ENCODE measurements around the gene CEP164.
"Not testable (repeated sequence)": the region's sequence is repeated elsewhere in the genome, so short reads cannot be mapped to it uniquely, and the experiment has no call there.

CEP164 gene

DNA sequence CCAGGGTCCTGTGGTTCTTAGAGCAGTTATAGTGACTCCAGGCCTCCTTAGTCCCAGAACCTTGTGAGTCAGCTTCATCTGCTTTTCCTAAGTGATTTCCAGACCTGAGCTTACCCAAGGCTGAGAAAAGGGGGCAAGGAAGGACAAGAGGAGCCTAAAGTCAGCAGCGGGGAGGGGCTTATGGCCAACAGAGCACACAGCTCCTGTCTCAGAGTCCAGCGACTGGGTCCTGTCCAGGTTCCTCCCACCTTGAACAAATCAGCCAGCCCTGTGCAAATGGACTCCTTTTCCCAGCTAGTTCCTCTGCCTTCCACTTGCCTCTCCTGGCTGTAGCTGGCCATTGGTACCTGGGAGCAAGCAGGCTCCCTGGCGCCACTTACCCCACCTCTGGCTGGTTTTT, 22.5 kb upstream of the CEP164 start:
- DNase-seq (ENCODE audit: low read depth) = no peak

DNA sequence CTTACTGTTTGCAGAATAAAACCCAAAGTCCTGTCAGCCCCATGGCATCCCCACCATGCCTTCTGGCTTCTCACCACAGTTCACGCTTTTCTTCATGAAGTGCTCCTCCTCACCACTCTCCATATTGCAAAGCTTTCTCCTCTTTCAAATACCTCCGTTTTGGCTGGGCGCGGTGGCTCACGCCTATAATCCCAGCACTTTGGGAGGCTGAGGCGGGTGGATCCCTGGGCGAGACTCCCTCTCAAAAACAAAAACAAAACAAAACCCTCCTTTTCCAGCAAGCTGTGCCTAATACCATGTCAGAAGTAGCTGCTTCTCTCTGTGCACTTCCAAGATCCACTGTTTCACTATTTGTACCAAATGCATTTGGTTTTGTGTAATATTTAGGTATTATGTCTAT, 18.3 kb upstream of the CEP164 start:
- no peak for DNase-seq (ENCODE audit: low read depth)

DNA sequence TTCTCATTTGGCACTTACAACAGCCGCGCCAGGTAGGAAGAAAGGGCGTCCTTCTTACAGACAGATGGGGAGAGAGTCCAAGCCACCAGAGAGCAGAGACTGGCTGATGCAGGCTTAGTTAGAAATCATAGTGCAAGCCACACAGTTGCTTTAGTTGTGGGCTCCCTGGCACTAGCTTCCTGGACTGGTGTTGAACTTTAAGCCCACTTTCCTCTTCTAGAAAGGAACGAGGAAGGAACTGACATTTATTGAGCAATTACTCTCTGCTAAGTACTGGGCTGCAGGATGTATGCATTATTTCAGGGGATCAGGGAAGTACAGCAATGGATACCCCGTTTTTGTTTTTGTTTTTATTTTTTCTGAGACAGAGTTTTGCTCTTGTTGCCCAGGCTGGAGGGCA, 14.6 kb upstream of the CEP164 start:
- no peak for DNase-seq (ENCODE audit: low read depth)

DNA sequence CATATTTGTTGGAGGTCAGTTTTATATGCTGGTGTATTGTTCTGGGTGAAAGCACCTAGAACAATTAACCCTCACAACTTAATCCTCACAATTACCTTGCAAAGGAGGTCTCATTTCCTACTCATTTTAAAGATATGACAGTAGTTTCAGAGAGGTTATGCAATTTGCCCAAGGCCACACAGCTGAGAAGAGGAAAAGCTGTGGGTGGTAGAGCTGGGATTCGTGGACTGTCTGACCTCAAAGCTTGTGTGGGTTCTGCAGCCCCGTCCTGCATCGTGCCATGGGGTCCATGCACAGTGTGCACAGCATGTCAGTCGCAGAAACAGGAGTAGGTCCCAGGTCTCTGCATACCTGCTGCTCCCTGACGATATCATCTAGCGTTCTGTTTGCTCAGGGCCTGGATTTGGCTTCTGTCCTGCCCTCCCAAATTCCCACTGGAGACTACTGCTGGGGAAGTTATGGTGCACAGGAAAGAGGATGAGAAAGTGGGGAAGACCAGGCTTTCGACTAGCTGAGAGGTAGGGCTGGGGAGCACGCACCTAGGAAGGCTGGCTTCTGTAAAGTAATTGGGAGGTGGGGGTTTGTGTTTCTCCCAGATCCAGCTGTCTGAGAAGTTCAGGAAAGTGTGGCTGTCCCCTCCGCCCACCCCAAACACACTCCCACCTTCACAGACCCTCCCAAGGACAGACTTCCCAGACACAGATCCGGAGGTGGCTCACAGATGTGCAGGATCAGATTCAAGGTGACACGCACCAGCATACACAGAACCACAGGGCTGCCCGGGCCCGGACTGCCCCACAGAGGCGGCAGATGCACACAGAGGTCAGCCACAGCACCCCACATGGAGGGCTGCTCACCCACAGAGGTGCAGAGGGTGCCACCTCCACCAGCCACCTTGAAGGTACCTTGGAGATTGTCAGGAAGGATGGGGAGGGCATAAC, 13.6 kb upstream of the CEP164 start:
- no peak for DNase-seq (ENCODE audit: low read depth)

DNA sequence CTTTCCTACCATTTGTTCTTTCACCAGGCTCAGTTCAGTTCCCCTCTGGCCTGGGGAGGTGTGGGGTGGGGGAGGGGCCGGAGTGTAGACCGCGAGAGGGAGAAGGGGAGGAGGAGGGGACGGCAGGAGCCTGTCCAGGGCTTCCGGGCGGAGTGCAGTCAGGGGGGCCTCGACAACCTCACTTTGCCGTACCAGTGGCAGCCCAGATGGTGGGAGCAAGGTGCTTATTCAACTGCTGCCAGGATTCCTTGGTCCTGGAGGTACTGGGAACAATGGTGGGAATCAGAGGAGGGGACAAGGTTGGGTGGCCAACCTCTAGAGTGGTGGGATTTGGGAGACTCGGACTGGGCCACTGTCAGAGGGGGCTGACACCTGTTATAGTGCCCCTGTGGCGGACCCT, 12.8 kb upstream of the CEP164 start:
- DNase-seq (ENCODE audit: low read depth) = no peak

DNA sequence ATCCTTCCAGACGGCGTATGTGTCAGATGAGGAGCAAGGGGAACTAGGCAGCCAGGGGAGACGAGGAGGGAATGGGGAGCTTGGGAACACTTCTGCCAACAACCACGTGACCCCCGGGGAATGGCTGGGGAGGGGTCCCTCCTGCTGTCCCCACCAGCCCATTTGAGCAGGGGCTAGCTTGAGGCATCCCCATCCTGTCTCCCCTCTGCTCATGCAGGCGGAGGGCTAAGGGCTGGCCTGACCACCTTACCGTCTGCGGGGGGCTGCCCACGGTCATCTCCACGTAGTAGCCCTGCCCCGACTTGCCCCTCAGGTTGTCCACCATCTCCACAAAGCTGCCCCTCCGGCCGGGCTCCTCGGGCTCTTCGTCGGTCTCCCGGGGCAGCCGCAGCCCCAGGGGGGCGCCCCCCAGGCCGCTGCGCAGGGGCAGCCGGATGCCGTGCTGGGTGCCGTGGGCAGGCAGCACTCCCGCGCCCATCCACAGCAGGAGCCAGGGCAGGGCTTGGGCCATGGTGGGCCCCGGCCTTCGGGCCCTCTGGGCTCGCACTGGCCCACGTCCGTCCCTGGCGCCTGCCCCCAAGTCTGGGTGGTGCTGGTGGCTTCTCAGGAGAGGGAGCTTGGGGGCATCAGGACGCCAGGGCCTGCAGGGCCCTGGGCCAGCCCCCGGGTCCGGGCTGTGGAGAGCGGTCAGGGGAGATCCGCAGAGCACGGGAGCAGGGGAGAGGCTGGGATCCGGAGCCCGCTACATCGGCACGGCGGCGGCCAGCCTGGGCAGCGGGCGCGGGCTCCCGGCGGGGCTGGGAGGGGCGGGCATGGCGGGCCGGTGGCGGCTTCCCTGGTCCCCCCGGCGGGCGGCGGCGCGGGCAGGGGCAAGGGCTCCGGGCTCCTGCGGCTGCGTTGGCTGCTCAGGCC, 12.1 kb upstream of the CEP164 start:
- no peak for DNase-seq (ENCODE audit: low read depth)

DNA sequence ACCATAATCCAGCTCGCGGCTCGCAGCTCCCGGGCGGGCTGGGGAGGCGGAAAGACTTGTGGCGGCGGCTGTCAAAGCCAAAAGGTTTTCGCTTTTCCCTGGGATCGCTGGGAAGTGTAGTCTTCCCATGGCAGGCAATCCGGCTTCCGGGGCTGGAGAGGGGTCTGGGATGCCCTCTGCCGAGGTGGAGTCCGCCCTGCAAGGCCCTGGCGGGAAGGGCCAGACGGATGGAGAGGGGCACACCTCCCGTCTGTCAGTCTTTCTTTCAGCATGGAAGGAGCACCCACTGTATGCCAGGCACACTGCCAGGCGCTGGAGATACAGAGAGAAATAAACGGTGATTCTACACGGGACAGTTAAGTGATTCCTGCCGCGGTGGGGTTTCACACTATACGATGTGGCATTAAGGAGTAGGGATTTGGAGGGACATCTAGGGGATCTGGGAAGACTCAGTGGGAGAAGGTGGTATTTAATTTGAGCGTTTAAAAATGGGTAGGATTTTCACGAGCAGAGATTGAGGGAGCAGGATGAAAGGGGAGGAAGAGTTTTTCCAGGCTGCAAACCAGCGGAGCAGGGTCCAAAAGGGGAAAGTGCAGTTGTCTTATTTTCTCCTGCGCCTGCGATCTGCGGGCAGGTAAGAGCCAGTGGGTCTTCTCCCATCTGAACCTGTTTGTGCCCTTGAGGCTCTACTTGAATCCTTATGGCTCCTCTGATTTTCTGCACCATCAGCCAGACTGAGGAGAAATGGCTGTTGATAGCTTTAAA, 11.3 kb upstream of the CEP164 start, which contains the start of gene BACE1:
Gene BACE1 (minus strand): TSS at position 60 of the 765 bp plus-strand sequence. CDS start 461 bp downstream, outside the sequence.
- DNase-seq (ENCODE audit: low read depth) = peak; percentile 52

DNA sequence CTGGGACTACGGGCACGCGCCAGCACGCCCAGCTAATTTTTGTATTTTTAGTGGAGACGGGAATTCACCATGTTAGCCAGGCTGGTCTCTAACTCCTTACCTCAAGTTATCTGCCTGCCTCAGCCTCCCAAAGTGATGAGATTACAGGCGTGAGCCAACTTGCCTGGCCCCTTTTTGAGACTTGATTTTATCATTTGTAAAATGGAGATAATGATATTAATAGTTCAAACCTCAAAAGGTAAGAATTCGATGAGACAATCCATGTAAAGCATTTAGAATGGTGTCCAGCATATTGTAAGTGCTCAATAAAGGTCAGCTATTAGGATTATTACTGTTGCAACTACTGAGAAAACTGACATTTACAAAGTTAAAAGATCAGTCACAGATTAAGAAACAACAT, 8.9 kb upstream of the CEP164 start:
- no peak for DNase-seq (ENCODE audit: low read depth)

DNA sequence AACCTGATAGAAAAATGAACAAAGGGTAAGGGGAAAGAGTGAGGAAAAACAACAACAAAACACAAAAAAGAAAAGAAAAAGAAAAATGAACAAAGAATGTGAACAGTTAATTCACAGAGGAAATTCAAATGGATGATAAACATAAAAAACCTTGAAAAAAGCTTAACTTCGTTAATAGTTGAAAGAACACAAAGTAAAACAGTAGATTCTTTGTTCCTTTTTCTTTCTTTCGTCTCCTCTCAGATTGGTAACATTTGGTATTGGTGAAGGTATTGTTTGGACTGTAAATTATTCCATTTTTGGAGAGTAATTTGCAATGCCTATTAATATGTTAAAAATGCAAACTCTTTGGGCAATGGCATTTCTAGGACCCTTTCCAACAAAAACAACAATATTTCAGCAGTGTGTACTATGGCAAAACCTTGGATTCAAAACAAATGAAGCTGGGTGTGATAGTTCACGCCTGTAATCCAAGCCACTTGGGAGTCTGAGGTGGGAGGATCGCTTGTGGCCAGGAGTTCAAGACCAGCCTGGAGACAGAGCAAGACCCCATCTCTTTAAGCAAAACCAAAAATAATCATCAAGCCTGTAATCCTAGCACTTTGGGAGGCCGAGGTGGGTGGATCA, 8.3 kb upstream of the CEP164 start:
- DNase-seq (ENCODE audit: low read depth) = no peak

DNA sequence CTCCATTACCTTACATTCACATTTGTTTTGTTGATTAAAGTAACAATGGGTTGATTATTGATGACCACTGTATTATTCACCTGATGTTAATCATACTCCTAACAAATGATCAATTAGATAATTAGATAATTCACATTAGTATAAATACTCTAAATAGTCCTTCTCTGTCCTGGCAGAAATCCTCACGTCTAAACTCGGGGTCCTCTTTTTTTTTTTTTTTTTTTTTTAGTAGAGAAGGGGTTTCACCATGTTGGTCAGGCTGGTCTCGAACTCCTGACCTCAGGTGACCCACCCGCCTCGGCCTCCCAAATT, 443 bp upstream of the CEP164 start:
- not testable (repeated sequence) for DNase-seq (ENCODE audit: low read depth)

DNA sequence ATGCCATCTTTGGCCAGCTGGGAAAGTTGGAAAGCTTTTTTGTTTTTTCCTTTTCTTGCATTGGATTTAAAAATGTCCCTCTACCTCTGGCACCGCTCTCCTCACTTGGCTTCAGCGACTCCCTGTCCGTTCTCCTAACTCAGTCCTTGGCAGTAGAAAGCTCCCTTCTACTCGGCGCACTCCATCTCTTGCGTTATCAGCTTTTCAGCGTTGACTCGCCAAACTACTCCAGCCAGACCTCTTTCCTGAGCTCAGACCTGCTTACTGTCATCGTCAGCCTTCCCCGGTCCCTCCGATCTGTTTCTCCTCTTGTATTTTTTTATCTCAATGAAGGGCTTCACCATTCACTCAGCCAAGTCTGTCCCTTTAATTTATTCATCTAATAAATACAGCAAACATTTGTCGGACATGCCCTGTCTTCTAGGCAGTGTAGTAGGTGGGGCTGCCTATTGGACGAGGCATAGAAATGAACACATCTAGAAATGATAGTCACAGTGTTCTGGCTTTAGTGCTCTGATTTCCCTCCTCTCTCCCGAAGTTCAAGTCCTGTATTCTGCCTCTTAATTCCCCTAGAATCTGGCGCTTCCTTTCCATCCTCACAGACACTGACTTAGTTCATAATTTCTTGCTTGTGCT, 839 bp downstream of the CEP164 start:
- no peak for DNase-seq (ENCODE audit: low read depth)

DNA sequence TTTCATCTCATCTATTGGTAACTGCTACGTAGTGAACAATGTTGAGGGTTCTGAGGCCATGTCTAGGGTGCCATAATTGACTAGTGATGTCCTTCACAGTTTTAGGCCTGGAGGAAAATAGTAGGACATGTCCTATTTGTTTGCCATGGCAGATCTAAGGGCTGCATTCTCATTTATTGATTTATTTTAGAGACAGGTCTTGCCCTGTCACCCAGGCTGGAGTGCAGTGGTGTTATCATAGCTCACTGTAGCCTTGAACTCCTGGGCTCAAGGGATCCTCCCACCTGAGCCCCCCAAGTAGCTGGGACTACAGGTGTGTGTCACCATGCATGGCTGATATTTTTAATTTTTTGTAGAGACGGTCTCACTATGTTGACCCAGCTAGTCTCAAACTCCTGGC, 5.2 kb downstream of the CEP164 start:
- DNase-seq (ENCODE audit: low read depth) = no peak

DNA sequence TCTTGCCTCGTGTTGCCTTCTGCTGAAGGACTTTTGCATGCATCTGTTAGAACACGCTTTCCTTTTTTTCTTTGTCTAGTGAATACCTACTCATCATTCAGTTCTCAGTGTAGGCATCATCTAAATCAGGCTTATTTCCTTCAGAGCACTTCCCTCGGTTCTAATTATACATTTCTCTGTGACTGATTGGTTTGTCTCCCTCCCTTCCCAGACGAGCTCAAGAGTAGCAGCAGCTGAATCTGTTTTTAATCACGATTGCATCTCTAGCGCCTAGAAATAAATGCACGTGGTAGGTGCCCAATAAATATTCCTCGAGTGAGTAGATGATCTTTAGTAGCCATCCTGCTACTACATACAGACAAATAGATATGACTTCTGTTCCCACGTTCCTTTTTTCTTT, 6.3 kb downstream of the CEP164 start:
- DNase-seq (ENCODE audit: low read depth) = no peak

DNA sequence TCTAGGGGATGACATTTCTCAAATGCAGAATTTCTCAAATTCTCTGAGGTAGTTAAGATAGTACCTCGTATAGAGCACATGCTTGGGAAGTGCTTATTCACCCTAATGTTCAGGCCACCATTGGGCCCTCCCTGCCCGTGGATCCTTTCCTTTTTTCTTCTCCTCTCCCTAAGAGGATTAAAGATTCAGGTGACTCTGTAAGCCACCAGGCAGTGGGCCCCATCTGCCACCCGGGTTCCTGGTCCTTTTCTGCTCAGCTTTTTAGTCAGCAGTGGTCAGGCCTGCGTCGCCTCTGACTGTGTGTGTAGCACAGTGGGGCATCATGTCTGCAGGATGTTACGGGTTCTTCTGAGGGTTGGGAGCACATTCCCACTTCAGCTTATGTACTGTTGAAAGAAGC, 7.2 kb downstream of the CEP164 start:
- DNase-seq (ENCODE audit: low read depth) = no peak

DNA sequence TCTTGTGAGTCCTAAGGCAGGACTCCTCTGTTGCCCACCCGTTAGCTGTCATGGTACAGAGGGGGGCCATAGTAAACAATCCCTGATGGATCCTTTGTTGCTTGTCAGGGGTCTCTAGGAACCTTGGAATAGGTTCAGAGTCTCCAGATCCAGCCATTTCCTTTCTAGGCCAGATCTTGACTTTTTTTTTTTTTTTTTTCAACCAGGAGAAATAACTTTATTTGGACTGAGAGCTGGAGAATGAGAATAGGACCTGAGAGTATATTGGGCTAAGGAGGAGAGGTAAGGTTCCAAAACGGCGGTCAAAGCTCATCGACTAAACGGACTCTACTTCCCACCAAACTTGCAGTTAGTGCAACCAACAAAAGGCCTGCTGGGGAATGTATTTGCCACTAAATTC, 7.7 kb downstream of the CEP164 start:
- DNase-seq (ENCODE audit: low read depth) = no peak

DNA sequence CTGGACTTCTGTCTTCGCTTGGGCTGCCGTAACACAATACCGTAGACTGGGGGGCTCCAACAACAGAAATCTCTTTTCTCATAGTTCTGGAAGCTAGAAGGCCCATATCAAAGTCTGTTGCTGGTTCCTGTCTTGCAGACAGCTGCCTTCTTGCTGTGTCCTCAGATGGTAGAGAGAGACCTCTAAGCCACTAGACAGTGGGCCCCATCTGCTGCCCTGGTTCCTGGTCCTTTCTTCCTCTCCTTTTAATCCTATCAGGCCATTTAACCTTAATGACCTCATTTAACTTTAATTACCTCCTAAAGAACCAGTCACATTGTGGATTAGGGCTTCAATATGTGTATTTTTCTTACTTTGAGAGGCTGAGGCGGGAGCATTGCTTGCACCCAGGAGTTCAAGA, 9.4 kb downstream of the CEP164 start:
- DNase-seq (ENCODE audit: low read depth) = no peak

DNA sequence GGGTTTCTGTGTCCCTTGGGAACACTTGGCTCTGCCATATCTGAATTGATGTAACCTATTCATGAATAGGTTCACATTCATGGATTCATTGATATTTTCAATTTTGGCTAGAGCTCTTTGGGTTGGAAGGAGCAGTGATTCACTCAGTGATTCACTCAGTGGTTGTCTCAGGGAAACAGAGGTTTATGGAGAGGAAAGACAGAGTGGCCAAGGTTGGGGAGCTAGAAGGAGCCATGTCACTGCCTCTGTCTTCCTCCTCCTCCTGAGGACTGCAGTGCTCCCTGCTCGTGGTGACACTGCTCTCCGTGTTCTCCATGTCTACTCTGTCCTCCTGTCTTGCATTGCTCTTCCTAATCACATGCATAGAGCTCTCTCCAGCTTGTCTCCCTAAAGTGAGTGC, 17.4 kb downstream of the CEP164 start:
- DNase-seq (ENCODE audit: low read depth) = no peak

DNA sequence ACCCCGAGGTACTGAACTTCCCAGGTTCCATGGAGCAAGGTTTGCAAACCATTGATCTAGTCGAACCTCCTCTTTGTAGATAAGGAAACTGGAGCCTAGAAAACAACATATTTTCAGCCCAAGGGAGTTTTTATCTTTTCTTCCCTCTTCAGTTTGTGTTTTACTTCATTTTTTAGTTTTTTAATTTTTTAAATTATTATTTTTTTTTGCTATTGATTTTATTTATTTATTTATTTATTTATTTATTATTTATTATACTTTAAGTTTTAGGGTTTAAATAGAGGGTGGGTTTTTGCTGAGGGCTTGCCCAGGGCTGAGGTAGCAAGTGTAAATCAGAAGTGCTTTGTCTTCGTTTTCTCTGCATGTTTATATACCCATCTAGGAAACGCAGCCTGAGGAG, 26.9 kb downstream of the CEP164 start:
- no peak for DNase-seq (ENCODE audit: low read depth)

DNA sequence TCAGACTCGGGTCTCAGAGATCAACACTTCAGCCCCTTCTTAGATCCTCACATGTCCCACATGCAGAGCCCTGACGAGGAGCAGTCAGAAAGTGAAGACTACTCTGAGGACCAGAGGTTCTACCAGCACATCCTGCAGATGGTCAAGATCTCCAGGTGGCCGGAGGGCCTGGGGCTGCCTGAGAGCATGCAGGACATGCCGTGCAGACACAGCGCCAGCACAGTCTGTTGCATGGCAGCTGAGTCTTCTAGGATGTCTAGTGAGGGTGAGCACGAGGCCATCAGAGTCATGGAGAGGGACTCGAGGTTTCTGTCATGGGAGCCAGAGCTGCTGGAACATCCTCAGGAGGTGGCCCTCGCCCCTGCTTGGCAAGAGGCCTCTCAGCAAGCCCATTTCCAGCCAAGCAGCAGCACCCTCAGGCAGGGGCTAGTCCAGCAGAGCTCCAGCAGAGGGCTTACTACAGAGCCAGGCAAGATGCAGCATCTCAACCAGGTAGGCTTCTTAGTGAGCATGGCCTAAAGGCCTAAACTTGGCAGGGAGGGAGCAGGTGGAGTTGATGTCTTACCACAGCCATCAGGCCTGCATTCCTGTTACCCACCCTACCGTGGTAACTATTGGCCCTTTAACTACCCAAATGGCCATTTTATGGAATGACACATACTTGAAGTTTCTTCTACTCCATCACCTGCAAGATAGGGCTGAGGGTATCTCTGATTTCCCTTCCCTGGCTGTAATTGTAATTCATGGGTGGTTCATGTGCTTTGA, 28.7 kb downstream of the CEP164 start:
- no peak for DNase-seq (ENCODE audit: low read depth)

DNA sequence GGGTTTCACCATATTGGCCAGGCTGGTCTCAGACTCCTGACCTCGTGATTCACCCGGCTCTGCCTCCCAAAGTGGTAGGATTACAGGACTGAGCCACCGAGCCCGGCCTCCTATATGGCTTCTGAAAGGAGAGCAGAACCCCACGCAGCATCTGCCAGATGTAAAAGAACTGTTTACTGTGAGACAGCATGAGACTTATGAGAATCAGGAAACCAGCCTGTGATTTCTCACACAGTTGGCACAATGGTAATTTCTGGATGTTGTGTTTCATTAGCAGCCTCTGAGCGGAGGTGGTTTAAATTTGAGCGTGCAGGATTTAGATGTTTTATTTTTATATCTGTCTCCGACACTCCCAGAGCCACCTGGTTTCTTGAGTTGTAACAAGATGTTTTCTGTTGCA, 33.8 kb downstream of the CEP164 start:
- DNase-seq (ENCODE audit: low read depth) = no peak

DNA sequence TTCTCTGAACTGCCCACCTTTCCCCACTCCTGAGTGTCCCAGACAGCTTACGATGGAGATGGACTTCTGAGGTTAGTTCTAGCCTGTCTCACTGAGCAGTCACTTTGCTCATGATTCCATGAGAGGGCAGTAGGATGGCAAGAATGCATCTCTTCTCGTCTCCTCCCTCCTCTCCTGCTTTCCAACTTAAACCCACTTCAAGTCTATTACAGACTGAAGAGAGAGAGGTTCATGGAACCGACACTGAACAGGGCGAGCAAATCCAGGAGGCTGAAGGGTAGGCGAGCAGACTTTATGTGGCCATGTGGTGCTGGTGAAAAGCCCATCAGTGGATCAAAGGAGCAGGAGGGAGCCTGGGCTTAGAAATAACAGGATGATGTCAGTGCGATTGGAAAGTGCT, 38.6 kb downstream of the CEP164 start:
- no peak for DNase-seq (ENCODE audit: low read depth)

All from GM04504 (cell line).